WTC11 (cell line): Measurements from ENCODE around the gene SRP9. TPM values are rescaled to one million over a fixed set of nuclear protein-coding genes. Genes with fewer than 3 reads are reported as not detected.

ENCODE experiments used
- ATAC-seq: fragments of 200-7000 bp; cut with Tn5 transposase; 2 replicates; pipeline ENCODE4 v1.10.0; 2021; ENCODE audit warnings: mild to moderate bottlenecking, moderate library complexity
- CTCF ChIA-PET: fragments of 300-600 bp; sonication (Branson Sonifier 250); formaldehyde crosslinking; loops from one replicate; lab custom pipeline; 2021; ENCODE audit warnings: antibody characterized with exemption; lab: Charles Lee
- POLR2A ChIA-PET: fragments of 350-600 bp; sonication (Branson Sonifier 250); formaldehyde crosslinking; loops from one replicate; lab custom pipeline; 2021; ENCODE audit warnings: antibody characterized with exemption; lab: Charles Lee
- DNase-seq: peaks from one replicate; pipeline ENCODE4 v3.0.0; 2021; ENCODE audit warnings: low spot score
- H3K27ac Mint-ChIP-seq: 2 replicates; pipeline ENCODE4 v1.8.0; 2021; ENCODE audit warnings: mixed read lengths
- H3K27me3 Mint-ChIP-seq: 2 replicates; pipeline ENCODE4 v1.8.0; 2021; ENCODE audit warnings: low read depth, mild to moderate bottlenecking, moderate library complexity, mixed read lengths
- H3K36me3 Mint-ChIP-seq: 2 replicates; pipeline ENCODE4 v1.8.0; 2021; ENCODE audit warnings: mixed read lengths
- H3K4me1 Mint-ChIP-seq: 2 replicates; pipeline ENCODE4 v1.8.0; 2022; ENCODE audit warnings: mixed read lengths
- H3K4me3 Mint-ChIP-seq: 2 replicates; pipeline ENCODE4 v1.8.0; 2021; ENCODE audit warnings: mild to moderate bottlenecking, moderate library complexity, mixed read lengths
- H3K9me3 Mint-ChIP-seq: 2 replicates; pipeline ENCODE4 v1.8.0; 2021; ENCODE audit warnings: mixed read lengths
- CBFB ChIP-seq: sonication (generic); formaldehyde crosslinking; IDR thresholded peaks from 2 replicates; pipeline ENCODE4 v1.8.1; 2022; ENCODE audit warnings: mild to moderate bottlenecking, low read depth, missing genetic modification reagents
- CREB1 ChIP-seq: sonication (generic); formaldehyde crosslinking; IDR thresholded peaks from 2 replicates; pipeline ENCODE4 v1.8.0; 2023; ENCODE audit warnings: mild to moderate bottlenecking, missing genetic modification reagents
- CREM ChIP-seq: sonication (generic); formaldehyde crosslinking; IDR thresholded peaks from 2 replicates; pipeline ENCODE4 v1.8.1; 2022; ENCODE audit warnings: mild to moderate bottlenecking, missing genetic modification reagents, moderate library complexity
- FOXP1 ChIP-seq: sonication (generic); formaldehyde crosslinking; IDR thresholded peaks from 2 replicates; pipeline ENCODE4 v1.8.0; 2022; ENCODE audit warnings: missing genetic modification reagents, mild to moderate bottlenecking, moderate library complexity, borderline replicate concordance
- HMGA2 ChIP-seq: fragments of 250-450 bp; sonication (Bioruptor Pico); IDR thresholded peaks from 2 replicates; pipeline ENCODE4 v1.4.0; 2021; ENCODE audit warnings: mild to moderate bottlenecking, moderate library complexity
- NFATC4 ChIP-seq: fragments of 250-450 bp; sonication (Bioruptor Pico); IDR thresholded peaks from 2 replicates; pipeline ENCODE4 v1.9.0; 2021; ENCODE audit warnings: mild to moderate bottlenecking
- RORB ChIP-seq: fragments of 250-450 bp; sonication (Bioruptor Pico); IDR thresholded peaks from 2 replicates; pipeline ENCODE4 v1.9.0; 2021; ENCODE audit warnings: mild to moderate bottlenecking
- ZNF263 ChIP-seq: sonication (generic); formaldehyde crosslinking; IDR thresholded peaks from 2 replicates; pipeline ENCODE4 v1.8.1; 2022; ENCODE audit warnings: low read depth, mild to moderate bottlenecking, moderate library complexity, missing genetic modification reagents
- total RNA-seq: library from RNA; stranded (reverse); gene quantifications from 3 replicates; pipeline ENCODE4 v1.2.3, GENCODE V29; 2021
- TF ChIP-seq, protein P1 (sequence below): sonication (generic); formaldehyde crosslinking; IDR thresholded peaks from 2 replicates; pipeline ENCODE4 v1.8.0; 2023; ENCODE audit warnings: missing genetic modification reagents, mild to moderate bottlenecking, borderline replicate concordance
- TF ChIP-seq, protein P2 (sequence below): sonication (generic); formaldehyde crosslinking; IDR thresholded peaks from 2 replicates; pipeline ENCODE4 v1.8.0; 2022; ENCODE audit warnings: missing genetic modification reagents
- TF ChIP-seq, protein P3 (sequence below): sonication (generic); formaldehyde crosslinking; IDR thresholded peaks from 2 replicates; pipeline ENCODE4 v1.8.1; 2023; ENCODE audit warnings: mild to moderate bottlenecking, missing genetic modification reagents, borderline replicate concordance

The SRP9 gene
- total RNA-seq, 1 experiment from 2014 or later = 375 TPM

DNA sequence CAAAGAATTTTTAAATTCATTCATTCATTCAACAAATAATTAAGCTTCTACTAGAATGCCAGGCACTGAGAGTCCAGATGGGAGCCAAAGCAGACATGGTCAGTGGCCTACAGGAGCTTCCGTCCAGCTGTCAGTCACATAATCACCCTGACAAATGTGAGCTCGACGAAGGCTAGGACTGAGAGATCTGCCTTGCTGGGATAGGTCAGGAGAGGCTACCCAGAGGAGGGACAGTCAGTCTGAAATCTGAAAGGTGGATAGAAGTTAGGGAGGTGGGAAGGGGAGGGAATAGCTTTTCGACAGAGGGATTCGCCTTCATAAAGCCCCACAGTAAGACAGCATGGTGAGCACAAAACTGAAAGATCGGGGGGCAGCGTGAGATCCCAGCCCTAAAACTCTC is 40.6 kb downstream of the SRP9 start (continued):
- TF ChIP-seq, protein P1, sequence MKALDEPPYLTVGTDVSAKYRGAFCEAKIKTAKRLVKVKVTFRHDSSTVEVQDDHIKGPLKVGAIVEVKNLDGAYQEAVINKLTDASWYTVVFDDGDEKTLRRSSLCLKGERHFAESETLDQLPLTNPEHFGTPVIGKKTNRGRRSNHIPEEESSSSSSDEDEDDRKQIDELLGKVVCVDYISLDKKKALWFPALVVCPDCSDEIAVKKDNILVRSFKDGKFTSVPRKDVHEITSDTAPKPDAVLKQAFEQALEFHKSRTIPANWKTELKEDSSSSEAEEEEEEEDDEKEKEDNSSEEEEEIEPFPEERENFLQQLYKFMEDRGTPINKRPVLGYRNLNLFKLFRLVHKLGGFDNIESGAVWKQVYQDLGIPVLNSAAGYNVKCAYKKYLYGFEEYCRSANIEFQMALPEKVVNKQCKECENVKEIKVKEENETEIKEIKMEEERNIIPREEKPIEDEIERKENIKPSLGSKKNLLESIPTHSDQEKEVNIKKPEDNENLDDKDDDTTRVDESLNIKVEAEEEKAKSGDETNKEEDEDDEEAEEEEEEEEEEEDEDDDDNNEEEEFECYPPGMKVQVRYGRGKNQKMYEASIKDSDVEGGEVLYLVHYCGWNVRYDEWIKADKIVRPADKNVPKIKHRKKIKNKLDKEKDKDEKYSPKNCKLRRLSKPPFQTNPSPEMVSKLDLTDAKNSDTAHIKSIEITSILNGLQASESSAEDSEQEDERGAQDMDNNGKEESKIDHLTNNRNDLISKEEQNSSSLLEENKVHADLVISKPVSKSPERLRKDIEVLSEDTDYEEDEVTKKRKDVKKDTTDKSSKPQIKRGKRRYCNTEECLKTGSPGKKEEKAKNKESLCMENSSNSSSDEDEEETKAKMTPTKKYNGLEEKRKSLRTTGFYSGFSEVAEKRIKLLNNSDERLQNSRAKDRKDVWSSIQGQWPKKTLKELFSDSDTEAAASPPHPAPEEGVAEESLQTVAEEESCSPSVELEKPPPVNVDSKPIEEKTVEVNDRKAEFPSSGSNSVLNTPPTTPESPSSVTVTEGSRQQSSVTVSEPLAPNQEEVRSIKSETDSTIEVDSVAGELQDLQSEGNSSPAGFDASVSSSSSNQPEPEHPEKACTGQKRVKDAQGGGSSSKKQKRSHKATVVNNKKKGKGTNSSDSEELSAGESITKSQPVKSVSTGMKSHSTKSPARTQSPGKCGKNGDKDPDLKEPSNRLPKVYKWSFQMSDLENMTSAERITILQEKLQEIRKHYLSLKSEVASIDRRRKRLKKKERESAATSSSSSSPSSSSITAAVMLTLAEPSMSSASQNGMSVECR (CRISPR knock-in tag) = no peak
- TF ChIP-seq CBFB = no peak
- TF ChIP-seq, protein P2, sequence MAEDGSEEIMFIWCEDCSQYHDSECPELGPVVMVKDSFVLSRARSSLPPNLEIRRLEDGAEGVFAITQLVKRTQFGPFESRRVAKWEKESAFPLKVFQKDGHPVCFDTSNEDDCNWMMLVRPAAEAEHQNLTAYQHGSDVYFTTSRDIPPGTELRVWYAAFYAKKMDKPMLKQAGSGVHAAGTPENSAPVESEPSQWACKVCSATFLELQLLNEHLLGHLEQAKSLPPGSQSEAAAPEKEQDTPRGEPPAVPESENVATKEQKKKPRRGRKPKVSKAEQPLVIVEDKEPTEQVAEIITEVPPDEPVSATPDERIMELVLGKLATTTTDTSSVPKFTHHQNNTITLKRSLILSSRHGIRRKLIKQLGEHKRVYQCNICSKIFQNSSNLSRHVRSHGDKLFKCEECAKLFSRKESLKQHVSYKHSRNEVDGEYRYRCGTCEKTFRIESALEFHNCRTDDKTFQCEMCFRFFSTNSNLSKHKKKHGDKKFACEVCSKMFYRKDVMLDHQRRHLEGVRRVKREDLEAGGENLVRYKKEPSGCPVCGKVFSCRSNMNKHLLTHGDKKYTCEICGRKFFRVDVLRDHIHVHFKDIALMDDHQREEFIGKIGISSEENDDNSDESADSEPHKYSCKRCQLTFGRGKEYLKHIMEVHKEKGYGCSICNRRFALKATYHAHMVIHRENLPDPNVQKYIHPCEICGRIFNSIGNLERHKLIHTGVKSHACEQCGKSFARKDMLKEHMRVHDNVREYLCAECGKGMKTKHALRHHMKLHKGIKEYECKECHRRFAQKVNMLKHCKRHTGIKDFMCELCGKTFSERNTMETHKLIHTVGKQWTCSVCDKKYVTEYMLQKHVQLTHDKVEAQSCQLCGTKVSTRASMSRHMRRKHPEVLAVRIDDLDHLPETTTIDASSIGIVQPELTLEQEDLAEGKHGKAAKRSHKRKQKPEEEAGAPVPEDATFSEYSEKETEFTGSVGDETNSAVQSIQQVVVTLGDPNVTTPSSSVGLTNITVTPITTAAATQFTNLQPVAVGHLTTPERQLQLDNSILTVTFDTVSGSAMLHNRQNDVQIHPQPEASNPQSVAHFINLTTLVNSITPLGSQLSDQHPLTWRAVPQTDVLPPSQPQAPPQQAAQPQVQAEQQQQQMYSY (CRISPR knock-in tag) = no peak
- TF ChIP-seq, protein P3, sequence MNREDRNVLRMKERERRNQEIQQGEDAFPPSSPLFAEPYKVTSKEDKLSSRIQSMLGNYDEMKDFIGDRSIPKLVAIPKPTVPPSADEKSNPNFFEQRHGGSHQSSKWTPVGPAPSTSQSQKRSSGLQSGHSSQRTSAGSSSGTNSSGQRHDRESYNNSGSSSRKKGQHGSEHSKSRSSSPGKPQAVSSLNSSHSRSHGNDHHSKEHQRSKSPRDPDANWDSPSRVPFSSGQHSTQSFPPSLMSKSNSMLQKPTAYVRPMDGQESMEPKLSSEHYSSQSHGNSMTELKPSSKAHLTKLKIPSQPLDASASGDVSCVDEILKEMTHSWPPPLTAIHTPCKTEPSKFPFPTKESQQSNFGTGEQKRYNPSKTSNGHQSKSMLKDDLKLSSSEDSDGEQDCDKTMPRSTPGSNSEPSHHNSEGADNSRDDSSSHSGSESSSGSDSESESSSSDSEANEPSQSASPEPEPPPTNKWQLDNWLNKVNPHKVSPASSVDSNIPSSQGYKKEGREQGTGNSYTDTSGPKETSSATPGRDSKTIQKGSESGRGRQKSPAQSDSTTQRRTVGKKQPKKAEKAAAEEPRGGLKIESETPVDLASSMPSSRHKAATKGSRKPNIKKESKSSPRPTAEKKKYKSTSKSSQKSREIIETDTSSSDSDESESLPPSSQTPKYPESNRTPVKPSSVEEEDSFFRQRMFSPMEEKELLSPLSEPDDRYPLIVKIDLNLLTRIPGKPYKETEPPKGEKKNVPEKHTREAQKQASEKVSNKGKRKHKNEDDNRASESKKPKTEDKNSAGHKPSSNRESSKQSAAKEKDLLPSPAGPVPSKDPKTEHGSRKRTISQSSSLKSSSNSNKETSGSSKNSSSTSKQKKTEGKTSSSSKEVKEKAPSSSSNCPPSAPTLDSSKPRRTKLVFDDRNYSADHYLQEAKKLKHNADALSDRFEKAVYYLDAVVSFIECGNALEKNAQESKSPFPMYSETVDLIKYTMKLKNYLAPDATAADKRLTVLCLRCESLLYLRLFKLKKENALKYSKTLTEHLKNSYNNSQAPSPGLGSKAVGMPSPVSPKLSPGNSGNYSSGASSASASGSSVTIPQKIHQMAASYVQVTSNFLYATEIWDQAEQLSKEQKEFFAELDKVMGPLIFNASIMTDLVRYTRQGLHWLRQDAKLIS (CRISPR knock-in tag) = no peak
- no peak for TF ChIP-seq CREB1 (CRISPR knock-in tag)
- TF ChIP-seq ZNF263 (CRISPR knock-in tag) = no peak
- TF ChIP-seq CREM = no peak
- no peak for TF ChIP-seq HMGA2 (CRISPR knock-in tag)
- no peak for TF ChIP-seq NFATC4 (CRISPR knock-in tag)
- TF ChIP-seq RORB (CRISPR knock-in tag) = no peak
- TF ChIP-seq, all 79 proteins: peak for 0

DNA sequence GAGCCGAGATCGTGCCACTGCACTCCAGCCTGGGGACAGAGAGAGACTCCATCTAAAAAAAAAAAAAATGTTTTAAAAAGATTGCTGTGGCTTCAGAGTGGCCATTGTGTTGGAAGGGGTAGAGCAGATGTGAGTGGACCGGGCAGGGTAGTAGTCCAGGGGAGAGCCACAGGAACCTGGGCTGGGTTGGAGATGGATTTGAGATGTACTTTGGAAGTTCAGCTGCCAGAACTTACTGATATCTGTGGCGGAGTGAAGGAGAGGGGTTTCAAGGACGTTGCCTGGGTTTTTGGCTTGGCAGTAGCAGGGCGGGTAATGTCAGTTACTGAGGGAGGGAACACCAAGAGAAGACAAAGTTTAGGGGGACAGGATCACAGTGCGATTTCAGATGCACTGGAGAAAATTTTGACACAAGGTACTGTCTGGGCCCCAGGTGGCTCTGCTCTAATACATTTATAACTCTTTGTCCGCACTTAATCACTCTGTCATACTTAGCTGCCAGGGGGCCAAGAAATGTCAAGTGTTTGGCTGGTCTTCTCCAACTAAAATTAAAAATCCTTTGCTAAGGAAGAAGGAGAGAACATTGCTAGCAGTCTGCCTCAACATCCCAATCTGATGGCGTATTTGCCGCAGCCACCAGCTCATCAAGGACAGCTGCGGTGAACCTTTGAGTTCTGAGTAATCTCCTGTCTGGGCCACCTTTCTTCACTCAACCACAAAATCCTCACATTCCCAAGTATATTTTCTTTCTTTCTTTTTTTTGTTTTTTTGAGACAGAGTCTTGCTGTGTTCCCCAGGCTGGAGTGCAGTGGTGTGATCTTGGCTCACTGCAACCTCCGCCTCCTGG is 41.9 kb downstream of the SRP9 start:
- H3K9me3 Mint-ChIP-seq = no peaks in the 10 kb centered on the region
- H3K36me3 Mint-ChIP-seq = peaks cover 8% of the 10 kb centered on the region
- POLR2A ChIA-PET = no interaction called here
- TF ChIP-seq FOXP1 = no peak
- no peak overlapping the region for H3K4me3 Mint-ChIP-seq
- no peak for ATAC-seq
- peaks cover 45% of the 10 kb centered on the region for H3K4me1 Mint-ChIP-seq
- H3K27ac Mint-ChIP-seq = peak overlapping the region; percentile 51
- CTCF ChIA-PET = interaction anchor here (3.3 kb wide), 1 partner anchor 344 kb away, joined by 18 read pairs; no protein-coding TSS in a partner anchor
- no peak for DNase-seq
- H3K27me3 Mint-ChIP-seq = no peaks in the 10 kb centered on the region; the same call in 1 of the 2 replicates
